Thyroid gland (tissue), 4 donors: Measurements from ENCODE around the gene PCSK7. TPM values are rescaled to one million over a fixed set of nuclear protein-coding genes. Genes with fewer than 3 reads are reported as not detected.
A peak's percentile ranks its signal among the peaks of the same experiment; 100 is the strongest.

Experiments
- DNase-seq, 2 donors: peaks; one replicate each; pipeline ENCODE4 v3.0.0-alpha.2; 2019
- H3K27ac ChIP-seq, 3 donors: fragments of 200-600 bp; sonication (generic); 1 replicate in 2 of 3; 2 replicates in 1 of 3; pipeline ENCODE4 v1.5.1; 2016 to 2019; ENCODE audit warnings: mild to moderate bottlenecking in 1 of 3, moderate library complexity in 1 of 3
- H3K27me3 ChIP-seq: fragments of 200-600 bp; sonication (generic); one replicate; pipeline ENCODE4 v1.5.1; 2019
- H3K36me3 ChIP-seq, 2 donors: fragments of 200-600 bp; sonication (generic); one replicate each; pipeline ENCODE4 v1.5.1; 2016 to 2019
- H3K4me1 ChIP-seq, 2 donors: fragments of 200-600 bp; sonication (generic); one replicate each; pipeline ENCODE4 v1.5.1; 2017 to 2019
- H3K4me3 ChIP-seq, 3 donors: fragments of 200-600 bp; sonication (generic); replicated peaks in 1 of 3; 1 replicate in 2 of 3; 2 replicates in 1 of 3; pipeline ENCODE4 v1.5.1; 2016; ENCODE audit warnings: mild to moderate bottlenecking in 1 of 3
- H3K9me3 ChIP-seq: fragments of 200-600 bp; sonication (generic); one replicate; pipeline ENCODE4 v1.5.1; 2017
- CTCF ChIP-seq, 6 experiments: fragments of 200-600 bp in 3 of 6; fragments of 450-650 bp in 3 of 6; sonication (generic) in 3 of 6; IDR thresholded peaks; one replicate each; pipeline ENCODE4 v1.5.1; 2016 to 2019; ENCODE audit warnings: antibody characterized with exemption in 6 of 6, mild to moderate bottlenecking in 2 of 6, inconsistent platforms in 1 of 6, moderate library complexity in 1 of 6
- POLR2A ChIP-seq, 2 donors: fragments of 450-650 bp; IDR thresholded peaks; one replicate each; pipeline ENCODE4 v1.6.1; 2017; ENCODE audit warnings: antibody characterized with exemption in 2 of 2, mild to moderate bottlenecking in 2 of 2, moderate library complexity in 1 of 2
- WGBS, 2 donors: methylation state at CpG; one replicate each; pipeline ENCODE4 v1.1.5; 2017; 5-methylcytosine and 5-hydroxymethylcytosine counted together
- intact Hi-C: fragments of 100-400 bp; cut with DNase I; formaldehyde crosslinking; loops from one replicate; pipeline ENCODE4 v1.15.1; 2023
- total RNA-seq, 4 donors: library from RNA; depleted of rRNA; stranded (reverse); fragments of >200 nt; gene quantifications; one replicate each; pipeline ENCODE4 v1.2.3, GENCODE V29; 2016

The PCSK7 gene
- total RNA-seq, 4 donors from 2014 or later = 36.1 to 61.1 (median 47.5) TPM

- no peaks in the 10 kb centered on the region for H3K9me3 ChIP-seq
- peaks cover 15 to 21% of the 10 kb centered on the region in 2 donors for H3K4me1 ChIP-seq
- DNase-seq = no peak
- H3K27me3 ChIP-seq = no peaks in the 10 kb centered on the region
- peaks cover 20 to 31% of the 10 kb centered on the region in 2 donors for H3K36me3 ChIP-seq
- peak overlapping the region; percentile 67 to 96 (median 77) for H3K4me3 ChIP-seq
- intact Hi-C loops = no loop called here
- WGBS, 2 donors = 6 to 7% methylated on average over 14 of the region's 14 CpGs
- TF ChIP-seq CTCF (IDR thresholded peaks at IDR 0.05) (no peak), POLR2A (IDR thresholded peaks at IDR 0.05) (no peak)
- H3K27ac ChIP-seq = peak overlapping the region in 2 of 3 donors; percentile 87 to 89
Observed at GRCh38 chr11:117230999-117231841, 653 bp downstream of the PCSK7 start.

GRCh38 chr11:117230286-117230961 lies 1.4 kb downstream of the PCSK7 start:
- TF ChIP-seq POLR2A (IDR thresholded peaks at IDR 0.05) = no peak
- H3K9me3 ChIP-seq = no peaks in the 10 kb centered on the region
- H3K4me1 ChIP-seq = peaks cover 15 to 21% of the 10 kb centered on the region in 2 donors
- H3K4me3 ChIP-seq = no peak overlapping the region
- DNase-seq = no peak
- intact Hi-C loops = no loop called here
- H3K27me3 ChIP-seq = no peaks in the 10 kb centered on the region
- 72 to 78% methylated on average over 12 of the region's 12 CpGs for WGBS, 2 donors
- no peak overlapping the region for H3K27ac ChIP-seq
- H3K36me3 ChIP-seq = peaks cover 25 to 33% of the 10 kb centered on the region in 2 donors

GRCh38 chr11:117229931-117230285 lies 2.0 kb downstream of the PCSK7 start:
- WGBS, 2 donors = 91 to 94% methylated on average over 5 of the region's 5 CpGs
- intact Hi-C loops = loop anchor here (5.0 to 10.0 kb wide), 4 partner anchors 48 to 438 kb away; partner anchors contain the start of genes APOA5 and PAFAH1B2
- H3K27me3 ChIP-seq = no peaks in the 10 kb centered on the region
- H3K36me3 ChIP-seq = peaks cover 28 to 39% of the 10 kb centered on the region in 2 donors
- H3K4me3 ChIP-seq = no peak overlapping the region
- peaks cover 15 to 21% of the 10 kb centered on the region in 2 donors for H3K4me1 ChIP-seq
- no peaks in the 10 kb centered on the region for H3K9me3 ChIP-seq
- TF ChIP-seq CTCF (IDR thresholded peaks at IDR 0.05) (no peak), POLR2A (IDR thresholded peaks at IDR 0.05) (no peak)
- no peak for DNase-seq
- no peak overlapping the region for H3K27ac ChIP-seq

GRCh38 chr11:117229411-117229810 lies 2.5 kb downstream of the PCSK7 start:
- Histone ChIP-seq H3K27ac (no peak overlapping the region), H3K9me3 (no peaks in the 10 kb centered on the region), H3K4me3 (no peak overlapping the region), H3K36me3 (peaks cover 28 to 40% of the 10 kb centered on the region in 2 donors), H3K4me1 (peaks cover 15 to 21% of the 10 kb centered on the region in 2 donors), H3K27me3 (no peaks in the 10 kb centered on the region)
- intact Hi-C loops = loop anchor here (5.0 to 10.0 kb wide), 4 partner anchors 47 to 437 kb away; partner anchors contain the start of genes APOA5 and PAFAH1B2
- DNase-seq = no peak
- TF ChIP-seq CTCF (IDR thresholded peaks at IDR 0.05) (no peak), POLR2A (IDR thresholded peaks at IDR 0.05) (no peak)
- WGBS, 2 donors = 92 to 94% methylated on average over 6 to 8 of the region's 12 CpGs

- Histone ChIP-seq H3K27me3 (no peaks in the 10 kb centered on the region), H3K9me3 (no peaks in the 10 kb centered on the region), H3K4me1 (peaks cover 10 to 11% of the 10 kb centered on the region in 2 donors), H3K27ac (no peak overlapping the region), H3K4me3 (no peak overlapping the region), H3K36me3 (peaks cover 34 to 46% of the 10 kb centered on the region in 2 donors)
- 95 to 98% methylated on average over 11 of the region's 11 CpGs for WGBS, 2 donors
- no peak for DNase-seq
- TF ChIP-seq CTCF (IDR thresholded peaks at IDR 0.05) (no peak), POLR2A (IDR thresholded peaks at IDR 0.05) (no peak)
- intact Hi-C loops = loop anchor here (5.0 to 10.0 kb wide), 4 partner anchors 46 to 436 kb away; partner anchors contain the start of genes APOA5 and PAFAH1B2
Observed at GRCh38 chr11:117228091-117228490, 3.8 kb downstream of the PCSK7 start.
